Adrenal gland (tissue), 5 donors: Measurements from ENCODE around the gene FIGNL2.

ENCODE experiments used
- CTCF ChIP-seq, 6 experiments: fragments of 450-650 bp in 4 of 6; fragments of 200-600 bp in 2 of 6; sonication (generic) in 1 of 6; IDR thresholded peaks; 1 replicate in 5 of 6; 2 replicates in 1 of 6; pipeline versions ENCODE4 v1.5.1 to v1.8.0; 2016 to 2021; ENCODE audit warnings: antibody characterized with exemption in 6 of 6, mild to moderate bottlenecking in 2 of 6, moderate library complexity in 1 of 6
- POLR2A ChIP-seq, 2 donors: fragments of 450-650 bp; IDR thresholded peaks; one replicate each; pipeline ENCODE4 v1.6.1; 2017; ENCODE audit warnings: antibody characterized with exemption in 2 of 2, mild to moderate bottlenecking in 2 of 2, moderate library complexity in 1 of 2
- donor health status: DM: no; HTN: no; CAD: no.

GRCh38 chr12:51777457-51777856, 71.1 kb downstream of the FIGNL2 start:
- TF ChIP-seq CTCF (IDR thresholded peaks at IDR 0.05) (no peak), POLR2A (IDR thresholded peaks at IDR 0.05) (no peak)
